ENCODE data around the gene KRTAP9-2.
A peak's percentile ranks its signal among the peaks of the same experiment; 100 is the strongest.
"Not testable (repeated sequence)": the region's sequence is repeated elsewhere in the genome, so short reads cannot be mapped to it uniquely, and the experiment has no call there.

KRTAP9-2 gene

GRCh38 chr17:41237116-41237515 is 10.7 kb downstream of the KRTAP9-2 start:
- DNase-seq: not testable (repeated sequence)

- DNase-seq: not testable (repeated sequence)
Measured at GRCh38 chr17:41237949-41238437, 11.5 kb downstream of the KRTAP9-2 start, which contains the start of gene KRTAP9-8. Gene KRTAP9-8 (plus strand): TSS chr17:41237999. CDS start chr17:41238052, 53 bp downstream.

- DNase-seq: not testable (repeated sequence)
Measured at GRCh38 chr17:41246995-41247787, 20.7 kb downstream of the KRTAP9-2 start.

GRCh38 chr17:41249637-41250240 is 23.3 kb downstream of the KRTAP9-2 start, which contains the start of gene KRTAP9-4:
Gene KRTAP9-4 (plus strand): TSS chr17:41249687. CDS start chr17:41249721, 34 bp downstream.
- not testable (repeated sequence) for DNase-seq

GRCh38 chr17:41251261-41251660 is 24.8 kb downstream of the KRTAP9-2 start:
- no peak for DNase-seq

GRCh38 chr17:41254861-41255260 is 28.4 kb downstream of the KRTAP9-2 start:
- DNase-seq: no peak

GRCh38 chr17:41255381-41256290 is 29.2 kb downstream of the KRTAP9-2 start, which contains the start of gene KRTAP9-9:
Gene KRTAP9-9 (plus strand): TSS chr17:41255384.
- peak; percentile 55 for DNase-seq

- peak; percentile 50 for DNase-seq
Measured at GRCh38 chr17:41256291-41256685, 29.8 kb downstream of the KRTAP9-2 start.

- no peak for DNase-seq
Measured at GRCh38 chr17:41258406-41258805, 32.0 kb downstream of the KRTAP9-2 start.

- no peak for DNase-seq
Measured at GRCh38 chr17:41263212-41263611, 36.8 kb downstream of the KRTAP9-2 start.

- no peak for DNase-seq
Measured at GRCh38 chr17:41264599-41264998, 38.2 kb downstream of the KRTAP9-2 start.

- no peak for DNase-seq
Measured at GRCh38 chr17:41265078-41265477, 38.6 kb downstream of the KRTAP9-2 start, which contains the start of gene KRTAP9-6. Gene KRTAP9-6 (plus strand): TSS chr17:41265378. CDS start chr17:41265378, 0 bp downstream.

GRCh38 chr17:41267711-41268110 is 41.3 kb downstream of the KRTAP9-2 start:
- no peak for DNase-seq

- DNase-seq: not testable (repeated sequence)
Measured at GRCh38 chr17:41271323-41271722, 44.9 kb downstream of the KRTAP9-2 start.

GRCh38 chr17:41271858-41272257 is 45.4 kb downstream of the KRTAP9-2 start:
- no peak for DNase-seq

- not testable (repeated sequence) for DNase-seq
Measured at GRCh38 chr17:41275648-41276190, 49.3 kb downstream of the KRTAP9-2 start, which contains the start of gene KRTAP9-7. Gene KRTAP9-7 (plus strand): TSS chr17:41275698. CDS start chr17:41275698, 0 bp downstream.

Data from fibroblast of upper back skin (primary cell).